Iris pigment epithelial cell (primary cell): Measurements from ENCODE around the gene KPRP.

Experiments
- DNase-seq: peaks from one replicate; pipeline ENCODE4 v3.0.0-alpha.2; 2011; ENCODE audit warnings: low read depth

The KPRP gene

GRCh38 chr1:152757747-152758146, at the start of gene KPRP:
TSS of gene KPRP (plus strand) at chr1:152758025. CDS start at chr1:152759589, 1,564 bp downstream.
- DNase-seq: no peak

DNA sequence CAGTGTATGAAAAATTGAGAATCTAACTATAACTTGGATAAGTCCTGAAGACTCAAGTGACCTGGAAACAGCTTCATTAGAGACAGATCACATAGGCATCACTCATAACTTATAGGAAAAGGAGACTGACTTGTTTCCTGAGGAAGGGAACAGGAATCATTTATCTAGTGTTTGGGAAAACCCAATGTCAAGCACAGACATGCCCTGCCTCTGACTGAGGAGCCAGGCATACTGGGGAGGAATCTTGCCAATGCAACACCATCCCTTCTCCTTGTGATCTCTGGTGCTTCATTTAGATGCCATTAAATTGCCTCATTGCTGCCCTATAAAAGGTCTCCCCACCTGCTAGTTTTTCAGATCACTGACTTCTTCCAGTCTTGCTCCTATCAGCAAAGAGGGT, 39.6 kb upstream of the KPRP start:
- no peak for DNase-seq

DNA sequence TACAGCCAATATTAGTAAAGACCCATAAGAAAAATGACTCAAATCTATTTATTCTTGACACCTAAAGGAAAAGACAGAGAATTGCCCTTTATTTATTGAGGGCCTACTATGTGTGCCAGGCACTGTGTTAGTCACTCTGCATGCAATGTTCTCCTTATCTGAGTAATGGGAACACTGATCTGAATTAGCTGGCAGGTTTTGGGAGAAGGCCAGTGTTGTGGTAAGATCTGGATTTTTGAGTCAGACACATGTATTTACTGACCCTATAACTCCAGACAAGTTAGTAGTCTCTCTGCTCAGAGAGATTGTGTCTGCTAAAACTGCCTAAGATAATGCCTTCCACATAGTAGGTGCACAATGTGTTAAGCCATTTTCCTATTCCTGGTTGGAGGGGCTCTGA, 32.6 kb upstream of the KPRP start:
- DNase-seq: no peak

GRCh38 chr1:152728986-152729385, 28.8 kb upstream of the KPRP start:
- DNase-seq: no peak

DNA sequence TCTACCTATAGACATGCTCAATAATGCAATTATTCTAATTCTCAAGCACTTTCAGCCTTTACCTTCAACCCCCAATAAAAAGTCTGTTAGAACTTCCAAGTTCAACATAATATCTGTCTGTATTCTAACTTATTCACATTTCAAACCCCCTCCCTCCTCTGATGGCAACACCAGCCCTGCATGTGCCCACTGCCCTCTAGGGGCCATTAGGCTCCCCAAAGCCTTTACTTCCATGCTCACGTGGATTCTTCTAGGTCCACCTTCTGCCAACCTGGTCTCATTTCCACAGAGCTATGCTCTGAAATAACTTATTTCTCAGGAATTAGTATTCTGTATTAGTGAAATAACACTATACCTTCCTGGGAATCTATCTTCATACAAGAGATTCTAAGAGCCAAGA, 22.2 kb upstream of the KPRP start:
- DNase-seq: no peak

GRCh38 chr1:152737997-152738396, 19.8 kb upstream of the KPRP start:
- DNase-seq: no peak

DNA sequence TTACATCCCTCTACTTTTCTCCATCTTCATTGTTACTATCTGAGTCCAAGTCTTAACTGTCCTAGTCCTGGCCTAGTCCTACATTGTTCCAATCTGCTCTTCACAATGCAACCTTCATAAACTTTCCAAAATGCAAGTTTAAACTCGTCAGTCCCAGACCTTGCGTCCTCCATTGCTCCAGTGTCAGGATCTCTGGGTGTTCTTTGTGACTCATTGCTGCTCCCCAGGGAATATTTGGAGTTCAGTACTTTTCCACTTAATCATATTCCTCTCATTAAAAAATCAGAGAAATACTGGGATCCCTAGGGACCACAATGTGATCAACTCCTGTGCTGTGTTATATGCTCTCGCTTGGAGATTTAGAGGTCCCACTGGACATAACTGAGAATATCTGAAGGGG, 18.0 kb upstream of the KPRP start:
- DNase-seq: no peak

GRCh38 chr1:152741656-152742055, 16.2 kb upstream of the KPRP start:
- DNase-seq: no peak

GRCh38 chr1:152743371-152744145, 14.3 kb upstream of the KPRP start:
- no peak for DNase-seq

DNA sequence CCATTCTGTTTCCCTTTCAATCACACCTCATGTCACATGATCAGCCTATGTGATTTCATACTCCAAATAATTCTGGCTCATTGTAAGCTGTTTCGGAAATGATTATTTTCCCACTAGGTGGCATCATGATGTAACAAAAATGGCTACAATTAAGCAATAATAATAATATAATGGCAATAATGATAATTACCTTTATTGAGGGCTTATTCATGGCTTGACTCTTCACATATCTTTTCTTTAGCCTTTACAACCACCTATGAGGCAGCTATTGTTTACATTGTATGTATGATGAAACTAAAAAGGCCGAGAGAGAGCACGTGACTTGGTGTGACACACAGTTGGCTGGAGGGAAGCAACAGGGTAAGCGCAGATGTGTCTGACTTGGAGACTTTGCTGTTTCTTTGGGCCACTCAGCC, 12.5 kb upstream of the KPRP start:
- DNase-seq: no peak

GRCh38 chr1:152745765-152746444, 11.9 kb upstream of the KPRP start:
- DNase-seq: no peak

DNA sequence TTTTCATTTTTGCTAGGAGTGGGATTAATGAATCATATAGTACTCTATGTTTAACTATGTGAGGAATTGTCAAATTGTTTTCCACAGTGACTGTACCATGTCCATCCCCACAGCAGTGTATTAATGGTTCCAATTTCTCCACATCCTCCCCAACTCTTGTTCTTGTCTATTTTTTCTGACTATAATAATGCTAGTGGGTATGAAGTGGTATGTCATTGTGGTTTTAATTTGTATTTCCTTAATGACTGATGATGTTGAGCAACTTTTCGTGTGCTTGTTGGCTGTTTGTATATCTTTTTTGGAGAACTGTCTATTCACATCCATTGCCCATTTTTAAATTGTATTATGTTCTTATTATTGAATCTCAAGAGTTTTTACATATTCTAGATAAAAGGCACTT, 10.0 kb upstream of the KPRP start:
- DNase-seq: no peak

DNA sequence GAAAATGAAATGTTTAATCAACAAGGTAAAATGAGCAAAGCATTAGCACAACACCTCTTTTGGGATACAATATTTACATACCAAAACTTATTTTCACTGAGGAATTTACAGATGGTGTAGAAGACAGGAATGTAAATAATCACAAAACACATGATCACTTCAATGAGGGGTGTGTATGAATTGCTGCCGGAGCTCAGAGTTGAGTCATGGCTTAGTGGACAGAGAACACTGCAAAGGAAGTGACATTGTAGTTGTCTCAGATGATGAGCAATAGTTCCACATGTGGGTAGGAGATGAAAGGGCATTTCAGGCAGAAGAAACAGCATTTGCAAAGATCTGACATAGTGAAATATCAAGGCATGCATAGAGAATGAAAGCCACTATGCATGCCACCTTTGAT, 5.6 kb upstream of the KPRP start:
- peak; percentile 9 for DNase-seq

DNA sequence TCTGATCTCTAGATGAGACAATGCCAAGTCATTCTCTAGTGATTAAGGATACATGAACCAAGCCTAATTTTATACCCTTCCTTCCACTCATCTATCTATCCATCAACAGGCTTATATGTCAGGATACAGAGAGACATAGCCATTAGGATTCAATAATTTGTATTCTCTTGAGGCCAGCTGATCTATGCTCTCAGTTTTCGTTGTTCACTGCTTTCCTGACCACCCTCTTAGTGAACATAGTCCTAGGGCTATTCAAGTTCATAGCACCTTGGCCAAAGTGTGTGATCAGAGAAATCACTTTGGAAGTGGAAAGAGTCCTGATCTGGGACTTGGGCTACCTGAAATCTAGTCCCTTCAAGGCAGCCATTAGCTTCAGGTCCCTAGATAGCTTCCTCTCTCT, 4.2 kb upstream of the KPRP start:
- DNase-seq: no peak

- DNase-seq: no peak
These were observed 953 bp upstream of the KPRP start for GRCh38 chr1:152756872-152757271.

GRCh38 chr1:152758636-152759035, 811 bp downstream of the KPRP start:
- DNase-seq: no peak

DNA sequence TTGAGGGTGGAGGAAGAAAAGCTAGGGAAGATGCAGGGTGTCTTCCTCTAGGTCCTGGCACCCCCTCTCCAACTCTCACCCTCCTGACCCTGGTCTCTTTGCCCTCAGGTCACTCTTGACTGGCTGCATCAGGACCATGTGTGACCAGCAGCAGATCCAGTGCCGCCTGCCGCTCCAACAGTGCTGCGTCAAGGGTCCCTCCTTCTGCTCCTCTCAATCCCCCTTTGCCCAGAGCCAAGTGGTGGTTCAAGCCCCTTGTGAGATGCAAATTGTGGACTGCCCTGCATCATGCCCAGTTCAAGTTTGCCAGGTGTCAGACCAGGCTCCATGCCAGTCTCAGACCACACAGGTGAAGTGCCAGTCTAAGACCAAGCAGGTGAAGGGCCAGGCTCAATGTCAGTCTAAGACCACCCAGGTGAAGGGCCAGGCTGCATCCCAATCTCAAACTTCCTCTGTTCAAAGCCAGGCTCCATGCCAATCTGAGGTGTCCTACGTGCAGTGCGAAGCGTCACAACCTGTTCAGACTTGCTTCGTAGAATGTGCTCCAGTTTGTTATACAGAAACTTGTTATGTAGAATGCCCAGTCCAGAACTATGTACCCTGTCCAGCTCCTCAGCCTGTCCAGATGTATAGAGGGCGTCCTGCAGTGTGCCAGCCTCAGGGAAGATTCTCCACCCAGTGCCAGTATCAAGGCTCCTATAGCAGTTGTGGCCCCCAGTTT, 1.8 kb downstream of the KPRP start:
- DNase-seq: no peak

- DNase-seq: no peak
These were observed 2.8 kb downstream of the KPRP start for GRCh38 chr1:152760551-152761190.

- no peak for DNase-seq
These were observed 3.9 kb downstream of the KPRP start for GRCh38 chr1:152761609-152762213.

- no peak for DNase-seq
These were observed 11.2 kb downstream of the KPRP start for GRCh38 chr1:152768847-152769533.

DNA sequence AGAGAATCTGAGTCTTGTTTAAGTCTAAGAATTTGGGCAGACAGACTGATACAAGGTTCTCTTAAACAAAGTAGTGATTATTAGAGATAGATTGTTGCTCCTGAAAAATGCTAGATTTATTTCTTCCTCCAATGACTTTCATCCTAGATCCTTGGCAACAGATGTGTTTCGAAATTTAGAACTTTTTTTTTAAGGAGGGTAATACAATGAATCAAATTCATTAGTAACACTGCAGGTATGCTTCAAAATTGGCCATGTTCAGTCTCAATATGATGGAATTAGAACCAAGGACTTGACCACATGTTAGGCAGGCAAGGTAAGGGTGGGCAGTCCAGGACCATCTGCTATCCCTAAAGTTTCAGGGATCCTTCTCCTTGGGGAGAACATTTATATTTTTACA, 12.6 kb downstream of the KPRP start:
- DNase-seq: no peak

- DNase-seq: no peak
These were observed 17.1 kb downstream of the KPRP start, which contains the start of gene LCE1F for GRCh38 chr1:152774875-152775274. TSS of gene LCE1F (plus strand) at chr1:152775140. CDS start at chr1:152776372, 1,232 bp downstream.
